DMS 273 (cell line): Measurements from ENCODE around the gene PHKB.
"Not testable (repeated sequence)": the region's sequence is repeated elsewhere in the genome, so short reads cannot be mapped to it uniquely, and the experiment has no call there.

Experiments used
- DNase-seq: peaks from one replicate; lab custom pipeline; 2025; ENCODE audit not compliant: unreplicated experiment; lab: John Stamatoyannopoulos, UW

PHKB gene

GRCh38 chr16:47667956-47668355 lies 206.8 kb downstream of the PHKB start:
- DNase-seq = no peak

GRCh38 chr16:47672475-47672874 lies 211.3 kb downstream of the PHKB start:
- DNase-seq = no peak

GRCh38 chr16:47676635-47677177 lies 215.6 kb downstream of the PHKB start:
- no peak for DNase-seq

GRCh38 chr16:47681571-47681970 lies 220.4 kb downstream of the PHKB start:
- DNase-seq = not testable (repeated sequence)

- no peak for DNase-seq
Observed at GRCh38 chr16:47687694-47688093, 226.6 kb downstream of the PHKB start.

GRCh38 chr16:47693226-47693625 lies 232.1 kb downstream of the PHKB start:
- DNase-seq = no peak

GRCh38 chr16:47694543-47694942 lies 233.4 kb downstream of the PHKB start:
- no peak for DNase-seq

GRCh38 chr16:47695756-47696155 lies 234.6 kb downstream of the PHKB start:
- DNase-seq = no peak

GRCh38 chr16:47697826-47698225 lies 236.7 kb downstream of the PHKB start:
- DNase-seq = no peak

GRCh38 chr16:47699106-47699505 lies 238.0 kb downstream of the PHKB start:
- DNase-seq = no peak

GRCh38 chr16:47700857-47701587 lies 239.9 kb downstream of the PHKB start:
- DNase-seq = no peak

GRCh38 chr16:47705266-47705665 lies 244.1 kb downstream of the PHKB start:
- DNase-seq = no peak

- no peak for DNase-seq
Observed at GRCh38 chr16:47711809-47712208, 250.7 kb downstream of the PHKB start.

GRCh38 chr16:47712276-47713224 lies 251.4 kb downstream of the PHKB start:
- DNase-seq = no peak

- no peak for DNase-seq
Observed at GRCh38 chr16:47713225-47713595, 252.1 kb downstream of the PHKB start.

- no peak for DNase-seq
Observed at GRCh38 chr16:47715442-47716083, 254.4 kb downstream of the PHKB start.

- no peak for DNase-seq
Observed at GRCh38 chr16:47716571-47716970, 255.4 kb downstream of the PHKB start.

- no peak for DNase-seq
Observed at GRCh38 chr16:47719713-47720112, 258.6 kb downstream of the PHKB start.

GRCh38 chr16:47721006-47721637 lies 260.0 kb downstream of the PHKB start:
- no peak for DNase-seq

GRCh38 chr16:47722046-47722445 lies 260.9 kb downstream of the PHKB start:
- DNase-seq = no peak
